ENCODE data around the gene OSM. TPM values are rescaled to one million over a fixed set of nuclear protein-coding genes. Genes with fewer than 3 reads are reported as not detected.

The OSM gene
- total RNA-seq, 4 donors from 2014 or later: 4.1 to 7.7 TPM; not detected in 2

DNA sequence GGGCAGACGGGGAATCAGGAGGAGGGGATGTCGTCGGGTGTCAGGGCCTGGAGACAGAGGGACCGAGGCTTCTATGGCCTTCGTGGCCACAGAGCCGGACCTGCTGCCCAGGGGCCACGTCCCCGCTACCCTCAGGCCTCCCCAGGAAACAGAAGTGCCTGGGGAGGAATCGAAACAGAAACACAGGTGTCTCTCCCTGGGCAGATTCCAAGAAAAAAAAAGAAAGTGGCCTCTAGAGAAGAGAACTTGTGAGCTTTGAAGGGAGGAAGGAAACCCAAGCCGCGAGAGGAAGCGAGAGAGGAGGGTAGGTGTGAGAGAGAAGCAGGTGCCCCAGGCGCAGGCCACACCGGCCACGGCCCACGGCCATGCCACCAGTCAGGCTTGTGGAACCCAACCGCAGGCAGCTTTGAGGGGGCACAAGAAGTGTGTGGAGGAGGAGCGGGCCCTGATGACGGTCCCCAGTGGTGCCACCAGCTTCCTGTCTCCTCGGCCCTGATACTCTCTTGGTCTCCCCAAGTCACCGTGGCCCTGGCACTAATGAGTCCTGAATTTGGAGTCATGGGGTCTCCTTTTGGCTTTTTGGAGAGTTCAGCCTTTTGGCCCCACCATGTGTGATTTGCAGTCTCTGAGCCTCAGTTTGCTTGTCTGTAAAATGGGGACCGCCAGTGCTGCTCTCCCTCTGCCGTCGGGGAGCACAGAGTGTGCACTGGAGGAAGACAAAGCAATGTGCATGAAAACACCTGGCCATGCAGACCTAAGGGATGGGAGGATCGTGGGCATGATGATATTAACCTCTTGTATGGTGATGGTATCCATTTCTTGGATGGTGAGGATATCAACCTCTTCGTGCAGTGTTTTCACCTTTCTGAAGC lies 45.3 kb downstream of the OSM start:
- Histone ChIP-seq H3K27me3 (peaks cover 34% of the 10 kb centered on the region), H3K4me3 (no peak overlapping the region), H3K9me3 (no peaks in the 10 kb centered on the region), H3K4me1 (no peaks in the 10 kb centered on the region), H3K27ac (no peak overlapping the region), H3K36me3 (no peaks in the 10 kb centered on the region)
- 73 to 100% methylated on average over 4 to 17 of the region's 26 CpGs for WGBS, 2 donors (ENCODE audit: low coverage in 1 of 2)
- TF ChIP-seq POLR2AphosphoS5 (IDR thresholded peaks at IDR 0.05): no peak
- no peak for TF ChIP-seq EP300 (IDR thresholded peaks at IDR 0.05)
- ATAC-seq: no peak

DNA sequence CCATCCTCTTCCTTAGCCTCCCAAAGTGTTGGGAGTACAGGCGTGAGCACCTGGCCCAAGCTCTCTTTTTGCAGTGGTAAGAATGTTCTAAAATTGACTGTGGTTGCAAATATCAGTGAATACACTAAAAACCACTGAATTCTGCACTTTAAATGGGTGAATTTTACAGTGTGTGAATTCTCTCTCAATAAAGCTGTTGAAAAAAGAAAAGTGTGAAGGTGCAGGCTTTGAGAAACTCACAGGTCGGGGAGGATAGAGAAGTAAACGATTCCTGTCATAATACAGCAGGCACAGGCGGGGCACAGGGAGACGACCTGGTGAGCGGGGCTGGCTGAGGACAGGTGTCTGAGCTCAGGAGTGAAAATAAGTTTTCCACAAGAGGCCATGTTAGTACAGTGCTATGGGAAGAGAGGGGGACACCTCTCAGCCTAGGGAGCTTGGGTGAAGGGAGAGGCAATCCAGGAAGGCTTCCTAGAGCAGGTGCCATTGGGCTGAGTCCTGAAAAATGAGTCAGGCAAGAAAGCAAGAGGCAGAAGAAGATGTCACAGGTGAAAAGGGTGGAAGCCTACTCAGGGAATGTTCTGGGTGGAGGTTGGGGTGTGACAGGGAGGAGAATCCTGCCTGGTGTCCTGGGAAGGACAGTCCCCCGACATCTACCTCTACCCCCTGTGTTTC lies 46.2 kb downstream of the OSM start:
- Histone ChIP-seq H3K9me3 (no peaks in the 10 kb centered on the region), H3K4me1 (no peaks in the 10 kb centered on the region), H3K27ac (no peak overlapping the region), H3K27me3 (peaks cover 39% of the 10 kb centered on the region), H3K36me3 (no peaks in the 10 kb centered on the region), H3K4me3 (no peak overlapping the region)
- 77% methylated on average over 5 to 7 of the region's 7 CpGs for WGBS, 2 donors (ENCODE audit: low coverage in 1 of 2)
- TF ChIP-seq EP300 (IDR thresholded peaks at IDR 0.05) (no peak), POLR2A (IDR thresholded peaks at IDR 0.05) (no peak), POLR2AphosphoS5 (IDR thresholded peaks at IDR 0.05) (no peak)
- TF ChIP-seq, protein P1, sequence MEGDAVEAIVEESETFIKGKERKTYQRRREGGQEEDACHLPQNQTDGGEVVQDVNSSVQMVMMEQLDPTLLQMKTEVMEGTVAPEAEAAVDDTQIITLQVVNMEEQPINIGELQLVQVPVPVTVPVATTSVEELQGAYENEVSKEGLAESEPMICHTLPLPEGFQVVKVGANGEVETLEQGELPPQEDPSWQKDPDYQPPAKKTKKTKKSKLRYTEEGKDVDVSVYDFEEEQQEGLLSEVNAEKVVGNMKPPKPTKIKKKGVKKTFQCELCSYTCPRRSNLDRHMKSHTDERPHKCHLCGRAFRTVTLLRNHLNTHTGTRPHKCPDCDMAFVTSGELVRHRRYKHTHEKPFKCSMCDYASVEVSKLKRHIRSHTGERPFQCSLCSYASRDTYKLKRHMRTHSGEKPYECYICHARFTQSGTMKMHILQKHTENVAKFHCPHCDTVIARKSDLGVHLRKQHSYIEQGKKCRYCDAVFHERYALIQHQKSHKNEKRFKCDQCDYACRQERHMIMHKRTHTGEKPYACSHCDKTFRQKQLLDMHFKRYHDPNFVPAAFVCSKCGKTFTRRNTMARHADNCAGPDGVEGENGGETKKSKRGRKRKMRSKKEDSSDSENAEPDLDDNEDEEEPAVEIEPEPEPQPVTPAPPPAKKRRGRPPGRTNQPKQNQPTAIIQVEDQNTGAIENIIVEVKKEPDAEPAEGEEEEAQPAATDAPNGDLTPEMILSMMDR (IDR thresholded peaks at IDR 0.05): no peak
- ATAC-seq: no peak

DNA sequence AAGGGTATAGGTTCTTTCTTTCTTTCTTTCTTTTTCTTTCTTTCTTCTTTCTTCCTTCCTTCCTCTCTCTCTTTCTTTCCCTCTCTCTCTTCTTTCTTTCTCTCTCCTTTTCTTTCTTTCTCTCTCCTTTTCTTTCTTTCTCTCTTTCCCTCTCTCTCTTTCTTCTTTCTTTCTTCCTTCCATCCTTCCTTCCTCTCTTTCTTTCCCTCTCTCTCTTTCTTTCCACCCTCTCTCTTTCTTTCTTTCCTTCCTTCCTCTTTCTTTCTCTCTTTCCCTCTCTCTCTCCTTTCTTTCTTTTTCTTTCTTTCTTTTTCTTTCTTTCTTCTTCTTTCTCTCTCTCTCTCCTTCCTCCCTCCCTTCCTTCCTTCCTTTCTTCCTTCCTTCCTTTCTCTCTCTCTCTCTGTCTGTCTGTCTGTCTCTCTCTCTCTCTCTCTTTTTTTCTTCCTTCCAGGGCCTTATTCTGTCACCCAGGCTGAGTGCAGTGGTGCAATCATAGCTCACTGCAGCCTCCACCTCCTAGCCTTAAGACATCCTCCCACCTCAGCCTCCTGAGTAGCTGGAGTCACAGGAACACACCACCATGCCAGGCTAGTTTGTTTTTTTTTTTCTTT lies 46.9 kb downstream of the OSM start:
- Histone ChIP-seq H3K4me3 (no peak overlapping the region), H3K27me3 (peaks cover 43% of the 10 kb centered on the region), H3K9me3 (no peaks in the 10 kb centered on the region), H3K4me1 (no peaks in the 10 kb centered on the region), H3K36me3 (no peaks in the 10 kb centered on the region), H3K27ac (no peak overlapping the region)
- no peak for TF ChIP-seq EP300 (IDR thresholded peaks at IDR 0.05)
- TF ChIP-seq POLR2AphosphoS5 (IDR thresholded peaks at IDR 0.05): no peak
- TF ChIP-seq, protein P1 (IDR thresholded peaks at IDR 0.05): no peak
- no peak for ATAC-seq

DNA sequence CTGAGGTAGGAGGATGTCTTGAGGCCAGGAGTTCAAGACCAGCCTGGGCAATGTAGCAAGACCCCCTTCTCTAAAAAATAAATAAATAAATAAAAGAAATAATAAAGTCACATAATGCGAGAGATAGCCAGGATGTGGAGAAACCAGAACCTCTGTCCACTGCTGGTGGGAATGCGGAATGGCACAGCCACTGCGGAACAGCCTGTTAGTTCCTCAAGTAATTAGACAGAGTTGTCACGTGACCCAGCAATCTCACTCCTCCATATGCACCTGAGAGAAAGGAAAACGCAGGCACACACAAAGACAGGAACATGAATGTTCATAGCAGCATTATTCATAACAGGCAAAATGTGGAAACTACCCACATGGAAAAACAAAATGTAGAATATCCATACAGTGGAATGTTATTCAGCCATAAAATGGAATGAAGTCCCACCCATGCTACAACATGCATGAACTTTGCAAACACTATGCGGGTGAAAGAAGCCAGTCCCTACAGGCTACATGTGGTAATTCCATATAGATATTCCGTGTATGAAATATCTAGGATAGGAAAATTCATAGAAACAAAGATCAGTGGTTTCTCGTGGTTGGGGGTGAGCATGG lies 47.5 kb downstream of the OSM start:
- WGBS, 2 donors (ENCODE audit: low coverage in 1 of 2): 68 to 80% methylated on average over 7 to 8 of the region's 8 CpGs
- H3K9me3 ChIP-seq: no peaks in the 10 kb centered on the region

More for the DNA sequence above, 47.5 kb downstream of the OSM start:
- Histone ChIP-seq H3K4me3 (no peak overlapping the region), H3K27ac (no peak overlapping the region), H3K36me3 (no peaks in the 10 kb centered on the region), H3K27me3 (peaks cover 43% of the 10 kb centered on the region), H3K4me1 (no peaks in the 10 kb centered on the region)
- no peak for ATAC-seq
- no peak for TF ChIP-seq EP300 (IDR thresholded peaks at IDR 0.05)
- TF ChIP-seq POLR2AphosphoS5 (IDR thresholded peaks at IDR 0.05): no peak
- TF ChIP-seq POLR2A (IDR thresholded peaks at IDR 0.05): no peak
- TF ChIP-seq, protein P1 (IDR thresholded peaks at IDR 0.05): no peak

Data from gastroesophageal sphincter (tissue), 4 donors.